ENCODE measurements around the gene EPB41. TPM values are rescaled to one million over a fixed set of nuclear protein-coding genes. Genes with fewer than 3 reads are reported as not detected.
A peak's percentile ranks its signal among the peaks of the same experiment; 100 is the strongest.

The EPB41 gene
- total RNA-seq, 3 donors from 2014 or later: 45.8 to 82.2 (median 76.3) TPM

DNA sequence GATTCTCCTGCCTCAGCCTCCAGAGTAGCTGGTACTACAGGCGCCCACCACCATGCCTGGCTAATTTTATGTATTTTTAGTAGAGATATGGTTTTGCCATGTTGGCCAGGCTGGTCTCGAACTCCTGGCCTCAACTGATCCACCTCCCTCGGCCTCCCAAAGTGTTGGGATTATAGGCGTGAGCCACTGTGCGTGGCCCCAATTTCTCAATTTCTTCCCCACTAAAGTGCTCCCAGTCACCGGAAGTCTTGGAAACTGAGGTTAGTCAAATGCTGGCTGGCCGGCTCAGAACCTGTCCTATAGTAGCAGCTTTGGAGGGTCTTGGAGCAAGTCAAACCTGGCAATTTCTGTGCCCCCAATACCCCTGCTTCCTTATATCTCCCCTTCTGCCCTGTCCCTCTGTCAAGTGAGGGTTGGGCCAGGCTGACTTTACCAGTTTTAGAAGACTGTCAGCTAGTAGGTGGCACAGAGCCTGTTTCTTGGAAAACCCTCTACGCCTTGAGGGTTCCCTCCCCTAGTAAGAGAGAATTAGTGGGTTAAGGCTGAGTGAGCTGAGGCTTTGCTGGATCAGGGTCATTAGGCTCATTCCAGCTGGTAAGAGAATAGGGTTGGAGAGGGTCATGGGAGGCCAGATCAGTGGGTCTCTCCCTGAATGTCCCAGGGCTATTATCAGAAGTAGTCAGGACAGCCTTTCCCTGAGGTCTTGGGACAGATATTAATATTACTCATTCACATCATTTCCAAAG, 8.3 kb upstream of the EPB41 start:
- H3K9me3 ChIP-seq: peaks cover 3% of the 10 kb centered on the region
- H3K4me3 ChIP-seq: no peak overlapping the region
- ATAC-seq (no peak), DNase-seq (no peak)
- H3K4me1 ChIP-seq (ENCODE audit: low read depth): no peaks in the 10 kb centered on the region
- intact Hi-C loops (cut with DNase I, micrococcal nuclease): no loop called here
- H3K36me3 ChIP-seq (ENCODE audit: low read depth): no peaks in the 10 kb centered on the region
- TF ChIP-seq, protein P1, sequence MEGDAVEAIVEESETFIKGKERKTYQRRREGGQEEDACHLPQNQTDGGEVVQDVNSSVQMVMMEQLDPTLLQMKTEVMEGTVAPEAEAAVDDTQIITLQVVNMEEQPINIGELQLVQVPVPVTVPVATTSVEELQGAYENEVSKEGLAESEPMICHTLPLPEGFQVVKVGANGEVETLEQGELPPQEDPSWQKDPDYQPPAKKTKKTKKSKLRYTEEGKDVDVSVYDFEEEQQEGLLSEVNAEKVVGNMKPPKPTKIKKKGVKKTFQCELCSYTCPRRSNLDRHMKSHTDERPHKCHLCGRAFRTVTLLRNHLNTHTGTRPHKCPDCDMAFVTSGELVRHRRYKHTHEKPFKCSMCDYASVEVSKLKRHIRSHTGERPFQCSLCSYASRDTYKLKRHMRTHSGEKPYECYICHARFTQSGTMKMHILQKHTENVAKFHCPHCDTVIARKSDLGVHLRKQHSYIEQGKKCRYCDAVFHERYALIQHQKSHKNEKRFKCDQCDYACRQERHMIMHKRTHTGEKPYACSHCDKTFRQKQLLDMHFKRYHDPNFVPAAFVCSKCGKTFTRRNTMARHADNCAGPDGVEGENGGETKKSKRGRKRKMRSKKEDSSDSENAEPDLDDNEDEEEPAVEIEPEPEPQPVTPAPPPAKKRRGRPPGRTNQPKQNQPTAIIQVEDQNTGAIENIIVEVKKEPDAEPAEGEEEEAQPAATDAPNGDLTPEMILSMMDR (IDR thresholded peaks at IDR 0.05): no peak

DNA sequence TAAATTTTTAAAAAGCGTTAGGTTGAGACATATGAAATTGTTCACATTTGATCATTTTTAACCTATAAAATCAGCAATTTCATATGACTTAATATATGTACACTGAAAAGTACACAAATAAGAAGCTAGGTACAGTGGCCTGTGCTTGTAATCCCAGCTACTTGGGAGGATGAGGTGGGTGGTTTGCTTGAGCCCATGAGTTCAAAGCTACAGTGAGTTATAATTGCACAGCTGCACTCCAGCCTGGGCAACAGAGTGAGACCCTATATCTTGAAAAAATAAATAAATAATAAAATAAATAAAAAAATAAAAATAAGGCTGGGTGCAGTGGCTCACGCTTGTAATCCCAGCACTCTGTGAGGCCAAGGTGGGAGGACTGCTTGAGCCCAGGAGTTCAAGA, 5.2 kb upstream of the EPB41 start:
- DNase-seq (no peak), ATAC-seq (no peak)
- Histone ChIP-seq H3K36me3 (ENCODE audit: low read depth) (no peaks in the 10 kb centered on the region), H3K4me3 (no peak overlapping the region), H3K9me3 (peaks cover 2% of the 10 kb centered on the region), H3K4me1 (ENCODE audit: low read depth) (no peaks in the 10 kb centered on the region)
- intact Hi-C loops (cut with DNase I, micrococcal nuclease): no loop called here
- TF ChIP-seq, protein P1 (IDR thresholded peaks at IDR 0.05): no peak

DNA sequence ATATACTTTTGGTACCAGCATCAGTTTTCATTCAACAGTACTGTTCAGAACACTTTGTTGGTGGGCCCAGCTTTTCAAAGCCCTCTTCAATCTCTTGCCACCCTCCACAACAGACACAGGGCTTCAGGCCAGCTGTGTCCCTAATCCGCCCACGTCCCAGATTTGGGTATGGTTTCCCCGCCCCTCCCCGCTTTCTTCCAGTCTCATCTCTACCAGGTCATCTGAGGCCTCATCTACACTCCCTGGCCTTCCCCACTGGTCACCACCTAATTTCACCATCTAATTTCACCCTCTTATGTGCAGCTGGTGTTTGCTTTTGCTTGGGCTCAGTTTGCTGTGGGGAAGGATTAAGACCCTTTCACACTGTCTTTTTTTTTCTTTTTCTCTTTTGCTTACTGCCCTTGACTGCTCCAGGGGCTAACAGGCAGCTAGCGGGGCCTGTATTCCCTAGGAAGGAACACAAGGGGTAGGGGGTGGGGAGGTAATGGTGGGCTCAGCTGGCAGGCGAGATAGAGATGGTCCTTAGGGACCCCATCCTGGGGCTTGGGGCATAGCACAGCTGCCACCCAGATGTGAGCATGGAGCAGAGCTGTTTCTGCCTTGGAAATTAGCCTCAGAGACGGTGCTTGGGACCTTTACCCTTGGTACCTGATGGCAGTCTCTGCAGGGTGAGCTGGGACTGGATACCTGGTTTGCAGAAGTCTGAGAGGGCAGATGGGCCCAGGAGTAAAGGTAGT, 3.8 kb upstream of the EPB41 start:
- no peak for ATAC-seq
- intact Hi-C loops (cut with DNase I, micrococcal nuclease): no loop called here

DNA sequence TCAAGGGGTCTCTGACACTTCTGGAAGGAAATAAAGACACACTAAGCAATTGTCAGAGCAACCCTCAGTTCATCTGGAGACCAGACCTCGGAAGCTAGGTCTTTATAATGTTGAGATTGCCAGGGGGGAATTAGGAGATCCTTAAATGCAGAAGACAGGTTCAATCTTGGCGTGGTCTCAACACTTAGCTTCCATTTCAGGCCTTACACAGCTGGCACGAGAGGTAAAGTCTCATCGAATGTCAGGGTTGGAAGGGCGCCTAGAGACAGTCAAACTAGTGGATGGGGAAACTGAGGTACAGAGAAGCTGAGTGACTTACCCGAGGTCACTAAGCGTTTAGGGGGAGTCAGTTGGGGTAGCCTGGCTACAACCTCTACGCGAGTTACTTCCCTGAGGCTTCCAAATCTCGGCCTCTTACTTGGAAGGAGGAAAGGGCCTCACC, 562 bp upstream of the EPB41 start:
- intact Hi-C loops (cut with DNase I, micrococcal nuclease): no loop called here
- Histone ChIP-seq H3K4me1 (ENCODE audit: low read depth) (peaks cover 8% of the 10 kb centered on the region), H3K9me3 (no peaks in the 10 kb centered on the region), H3K4me3 (no peak overlapping the region), H3K36me3 (ENCODE audit: low read depth) (no peaks in the 10 kb centered on the region)
- TF ChIP-seq, protein P1 (IDR thresholded peaks at IDR 0.05): no peak
- DNase-seq (no peak), ATAC-seq (no peak)

More for the DNA sequence above, 3.8 kb upstream of the EPB41 start:
- no peak overlapping the region for H3K4me3 ChIP-seq
- no peaks in the 10 kb centered on the region for H3K36me3 ChIP-seq (ENCODE audit: low read depth)
- H3K9me3 ChIP-seq: no peaks in the 10 kb centered on the region
- DNase-seq: no peak
- peaks cover 5% of the 10 kb centered on the region for H3K4me1 ChIP-seq (ENCODE audit: low read depth)
- TF ChIP-seq, protein P1 (IDR thresholded peaks at IDR 0.05): no peak

DNA sequence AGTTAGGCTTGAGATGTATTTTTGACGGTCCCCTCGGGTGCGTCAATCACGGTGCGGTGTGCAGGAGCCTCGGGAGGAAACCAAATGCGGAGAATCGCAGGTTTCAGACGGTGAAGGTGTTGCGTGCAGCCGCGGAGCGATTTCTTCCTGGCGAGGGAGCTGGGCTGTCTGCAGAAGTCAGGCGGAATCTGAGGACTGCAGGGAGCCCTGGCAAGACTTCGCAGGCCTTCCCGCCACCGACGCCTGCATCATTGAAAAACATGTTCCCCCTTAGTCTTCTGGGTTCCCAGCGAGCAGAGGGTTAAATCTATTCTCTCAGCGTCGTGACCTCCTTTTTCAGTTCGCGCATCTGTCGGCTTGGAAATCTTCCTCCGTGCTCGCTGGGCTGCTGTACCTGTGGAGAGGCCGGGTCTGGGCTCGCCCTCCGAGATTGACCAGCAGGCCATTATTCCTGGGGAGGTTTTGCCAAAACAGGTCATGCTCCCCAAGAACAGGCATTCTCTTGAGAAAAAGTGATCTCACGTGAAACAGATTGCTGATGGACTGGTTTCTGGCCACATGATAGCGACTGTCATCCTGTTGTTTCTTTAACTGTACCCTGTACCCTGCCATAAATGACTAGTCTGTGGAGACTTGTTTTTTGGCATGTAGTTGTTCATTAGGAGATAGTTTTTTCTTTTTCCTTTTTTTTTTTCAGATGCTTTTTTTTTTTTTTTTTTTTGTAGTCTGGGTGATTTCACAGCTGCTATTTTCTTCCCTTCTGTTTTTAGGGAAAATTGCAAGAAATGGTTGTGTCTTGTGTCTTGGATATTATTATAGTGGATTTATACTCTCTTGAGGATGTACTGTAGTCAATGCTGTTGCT, 894 bp downstream of the EPB41 start:
- Histone ChIP-seq H3K4me1 (ENCODE audit: low read depth) (peaks cover 8% of the 10 kb centered on the region), H3K4me3 (peak overlapping the region; percentile 62), H3K36me3 (ENCODE audit: low read depth) (no peaks in the 10 kb centered on the region), H3K9me3 (no peaks in the 10 kb centered on the region)
- TF ChIP-seq, protein P1 (IDR thresholded peaks at IDR 0.05): no peak
- DNase-seq (peak; percentile 52 to 64 (median 62)), ATAC-seq (peak; percentile 53)
- intact Hi-C loops (cut with DNase I, micrococcal nuclease): no loop called here

Measured in mucosa of descending colon (tissue), 3 donors.